Right cardiac atrium (tissue), 5 donors: ENCODE data around the gene PTPRN2. TPM values are rescaled to one million over a fixed set of nuclear protein-coding genes. Genes with fewer than 3 reads are reported as not detected.
"Not testable (repeated sequence)": the region's sequence is repeated elsewhere in the genome, so short reads cannot be mapped to it uniquely, and the experiment has no call there.

ENCODE experiments used
- ATAC-seq, 2 donors: fragments of 200-7000 bp; cut with Tn5 transposase; one replicate each; pipeline versions ENCODE4 v1.8.0 to v1.9.1; 2020; ENCODE audit warnings: moderate library complexity in 2 of 2, mild to moderate bottlenecking in 1 of 2
- DNase-seq, 3 donors: peaks; one replicate each; pipeline ENCODE4 v3.0.0-alpha.2; 2020
- H3K27ac ChIP-seq: one replicate; pipeline ENCODE4 v1.5.1; 2013; ENCODE audit warnings: mild to moderate bottlenecking, low read length, control low read depth, moderate library complexity
- H3K27me3 ChIP-seq: one replicate; pipeline ENCODE4 v1.6.1; 2013; ENCODE audit not compliant: control insufficient read depth, insufficient read depth
- H3K4me1 ChIP-seq: one replicate; pipeline ENCODE4 v1.6.1; 2013; ENCODE audit warnings: low read length; ENCODE audit not compliant: control insufficient read depth, insufficient read depth
- H3K4me3 ChIP-seq: one replicate; pipeline ENCODE4 v1.5.1; 2013; ENCODE audit warnings: low read length, control low read depth
- H3K9me3 ChIP-seq: one replicate; pipeline ENCODE4 v1.6.1; 2013; ENCODE audit warnings: low read length; ENCODE audit not compliant: control insufficient read depth
- WGBS: extraction: QIAGEN DNeasy Blood & Tissue Kit; methylation state at CpG from one replicate; pipeline ENCODE4 v1.1.7; 2013; 5-methylcytosine and 5-hydroxymethylcytosine counted together
- intact Hi-C, 4 donors: fragments of 100-400 bp; cut with DNase I; formaldehyde crosslinking; loops; one replicate each; pipeline versions ENCODE4 v1.11.0 to v1.14.0; 2022 to 2023
- polyA plus RNA-seq: library from polyadenylated mRNA; stranded (reverse); fragments of 200-250 nt; gene quantifications from one replicate; pipeline ENCODE4 v1.2.3, GENCODE V29; 2013
- total RNA-seq, 4 donors: library from RNA; stranded (reverse); fragmentation: NEBNext Ultra II Directional; extraction: Animal tissue kit (Norgen Biotek cat#: 25700); gene quantifications; one replicate each; pipeline ENCODE4 v1.2.1, GENCODE V29; 2021
- donor health status: healthy with polysubstance abuse.
- donor health status: DM: no; HTN: yes; CAD: no.
- donor health status: DM: no; HTN: no; CAD: no.
- donor health status: DM: no; HTN: yes; CAD: no; lungs with severe emphysema.
- donor health status: DM: yes; HTN: yes; CAD: no.

Gene PTPRN2
- total and polyA plus RNA-seq, 5 donors = 1.5 to 3.9 (median 1.9) TPM

DNA sequence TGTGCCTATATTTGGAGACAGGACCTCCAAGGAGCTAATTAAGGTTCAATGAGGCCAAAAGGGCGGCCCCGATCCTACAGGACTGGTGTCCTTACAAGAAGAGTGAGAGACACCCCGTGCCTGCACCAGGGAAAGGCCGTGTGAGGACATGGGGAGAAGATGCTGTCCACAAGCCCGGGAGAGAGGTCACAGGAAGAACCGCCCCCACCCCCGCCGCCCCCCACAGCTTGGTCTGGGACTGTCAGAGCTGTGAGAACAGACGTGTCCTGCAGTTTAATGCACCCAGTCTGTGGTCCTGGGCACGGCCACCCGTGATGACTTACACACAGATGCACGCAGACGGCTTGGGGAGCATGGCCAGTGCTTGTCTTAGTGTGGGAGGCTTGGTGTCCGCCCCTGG is 851.3 kb downstream of the PTPRN2 start:
- Histone ChIP-seq H3K4me3 (no peak overlapping the region), H3K4me1 (no peaks in the 10 kb centered on the region), H3K27ac (no peak overlapping the region), H3K27me3 (no peaks in the 10 kb centered on the region), H3K9me3 (no peaks in the 10 kb centered on the region)
- 82% methylated on average over 14 of the region's 14 CpGs for WGBS
- ATAC-seq (no peak), DNase-seq (peak in 1 of 3 donors; percentile 28)
- intact Hi-C loops = no loop called here

GRCh38 chr7:157735826-157736225 is 851.8 kb downstream of the PTPRN2 start:
- no peaks in the 10 kb centered on the region for H3K27me3 ChIP-seq
- ATAC-seq = no peak

DNA sequence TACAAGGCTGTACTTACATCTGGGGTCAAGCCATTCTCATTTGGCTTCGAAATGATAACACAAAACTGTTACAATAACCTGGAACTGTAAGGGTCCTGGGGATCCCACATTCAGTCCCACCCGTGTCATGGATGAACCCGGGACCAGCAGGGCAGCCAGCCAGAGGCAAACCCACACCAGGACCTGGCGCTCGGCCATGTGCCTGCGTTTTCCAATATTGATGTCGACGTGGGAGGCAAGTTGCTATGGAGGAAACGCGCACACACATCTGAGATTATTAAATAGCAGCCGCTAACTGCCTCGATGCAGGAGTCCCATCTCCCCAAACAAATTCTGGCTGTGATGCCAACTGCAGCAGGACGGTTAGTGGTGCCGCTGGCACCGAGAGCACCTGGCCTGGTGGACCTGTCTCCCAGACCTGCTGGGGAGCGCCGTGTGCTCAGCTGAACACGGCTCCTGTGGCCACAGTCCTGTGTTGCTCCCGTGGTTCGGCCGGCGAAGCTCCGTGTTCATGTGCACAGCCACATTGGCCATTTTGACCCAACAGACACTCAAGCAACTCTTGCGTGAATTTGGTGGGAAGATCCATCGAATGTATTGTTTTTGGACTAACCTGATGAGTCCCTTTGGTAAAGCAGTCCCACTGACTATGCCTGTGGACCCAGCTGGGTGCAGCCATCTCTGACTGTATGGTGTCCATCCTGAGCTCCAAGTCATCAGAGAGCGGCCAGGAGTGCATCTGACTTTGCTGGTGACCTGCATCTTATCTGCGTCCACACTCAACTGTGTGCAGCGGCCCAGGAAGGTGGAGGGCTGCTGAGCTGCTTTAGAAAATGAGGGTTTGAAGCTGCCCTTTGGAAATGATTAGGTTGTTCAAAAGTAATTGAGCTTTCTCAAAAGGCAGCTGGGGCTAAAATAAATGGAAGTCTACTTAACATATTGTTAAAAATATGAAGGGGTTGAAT is 852.7 kb downstream of the PTPRN2 start:
- ATAC-seq (no peak), DNase-seq (peak in 1 of 3 donors; percentile 33)
- H3K4me3 ChIP-seq = no peak overlapping the region
- intact Hi-C loops = no loop called here
- H3K27me3 ChIP-seq = no peaks in the 10 kb centered on the region
- H3K9me3 ChIP-seq = no peaks in the 10 kb centered on the region
- no peaks in the 10 kb centered on the region for H3K4me1 ChIP-seq
- H3K27ac ChIP-seq = no peak overlapping the region
- 82% methylated on average over 28 of the region's 28 CpGs for WGBS

More at GRCh38 chr7:157735826-157736225, 851.8 kb downstream of the PTPRN2 start:
- Histone ChIP-seq H3K9me3 (no peaks in the 10 kb centered on the region), H3K27ac (no peak overlapping the region), H3K4me1 (no peaks in the 10 kb centered on the region), H3K4me3 (no peak overlapping the region)
- intact Hi-C loops = no loop called here
- 88% methylated on average over 14 of the region's 14 CpGs for WGBS
- DNase-seq = peak in 1 of 3 donors; percentile 27

DNA sequence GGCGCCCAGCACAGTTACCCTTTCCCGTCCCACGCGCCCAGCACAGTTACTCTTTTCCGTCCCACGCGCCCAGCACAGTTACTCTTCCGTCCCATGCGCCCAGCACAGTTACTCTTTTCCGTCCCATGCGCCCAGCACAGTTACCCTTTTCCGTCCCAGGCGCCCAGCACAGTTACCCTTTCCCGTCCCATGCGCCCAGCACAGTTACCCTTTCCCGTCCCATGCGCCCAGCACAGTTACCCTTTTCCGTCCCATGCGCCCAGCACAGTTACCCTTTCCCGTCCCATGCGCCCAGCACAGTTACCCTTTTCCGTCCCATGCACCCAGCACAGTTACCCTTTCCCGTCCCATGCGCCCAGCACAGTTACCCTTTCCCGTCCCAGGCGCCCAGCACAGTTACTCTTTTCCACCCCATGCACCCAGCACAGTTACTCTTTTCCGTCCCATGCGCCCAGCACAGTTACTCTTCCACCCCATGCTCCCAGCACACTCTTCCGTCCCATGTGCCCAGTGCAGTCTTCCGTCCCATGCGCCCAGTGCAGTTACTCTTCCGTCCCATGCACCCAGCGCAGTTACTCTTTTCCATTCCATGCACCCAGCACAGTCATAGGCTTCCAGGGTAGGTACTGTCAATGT is 853.7 kb downstream of the PTPRN2 start:
- DNase-seq, ATAC-seq, H3K27me3 ChIP-seq, H3K4me3 ChIP-seq, H3K27ac ChIP-seq, H3K4me1 ChIP-seq, intact Hi-C loops, H3K9me3 ChIP-seq: not testable (repeated sequence)
- WGBS = 86% methylated on average over 21 of the region's 33 CpGs

DNA sequence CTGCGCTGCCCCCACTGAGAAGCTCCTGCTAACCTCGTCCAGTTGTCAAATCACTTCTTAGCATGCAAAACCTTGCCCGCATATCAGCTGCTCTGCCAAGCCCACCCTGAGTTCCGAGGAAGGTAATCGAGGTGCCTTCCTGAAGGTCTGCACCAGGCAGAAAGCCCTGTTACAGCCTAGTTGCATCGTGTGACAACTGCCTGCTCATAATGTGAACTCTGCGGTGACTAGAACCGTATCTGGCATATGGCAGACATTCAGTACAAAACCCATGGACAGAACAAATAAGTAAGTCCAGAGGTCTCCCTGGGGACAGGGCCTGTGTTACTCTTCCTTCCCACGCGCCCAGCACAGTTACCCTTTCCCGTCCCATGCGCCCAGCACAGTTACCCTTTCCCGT is 856.5 kb downstream of the PTPRN2 start:
- DNase-seq (no peak), ATAC-seq (no peak)
- 71% methylated on average over 13 of the region's 13 CpGs for WGBS
- intact Hi-C loops = no loop called here
- Histone ChIP-seq H3K4me3 (no peak overlapping the region), H3K27me3 (no peaks in the 10 kb centered on the region), H3K4me1 (no peaks in the 10 kb centered on the region), H3K9me3 (no peaks in the 10 kb centered on the region), H3K27ac (no peak overlapping the region)

DNA sequence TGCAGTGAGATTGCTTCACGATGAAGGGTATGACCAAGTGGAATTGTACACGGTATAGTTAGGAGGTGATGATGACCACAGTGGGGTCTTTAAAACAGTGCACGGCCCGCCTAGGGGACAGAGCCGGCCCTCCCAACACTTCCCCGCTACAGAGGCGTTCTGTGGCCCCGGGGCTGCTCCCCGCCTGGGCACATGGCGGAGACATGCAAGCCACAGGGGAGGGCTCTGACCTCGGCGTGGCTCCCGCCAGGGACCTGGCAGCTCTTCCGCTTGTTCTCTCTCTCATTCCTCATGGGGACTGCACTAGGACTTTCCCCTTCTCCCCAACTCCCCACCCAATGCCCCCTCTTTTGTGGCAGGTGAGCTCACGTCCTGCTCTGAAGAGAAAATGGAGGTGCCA is 857.0 kb downstream of the PTPRN2 start:
- 68% methylated on average over 15 of the region's 15 CpGs for WGBS
- Histone ChIP-seq H3K4me1 (no peaks in the 10 kb centered on the region), H3K4me3 (no peak overlapping the region), H3K9me3 (no peaks in the 10 kb centered on the region), H3K27me3 (no peaks in the 10 kb centered on the region), H3K27ac (no peak overlapping the region)
- intact Hi-C loops = no loop called here
- DNase-seq (no peak), ATAC-seq (no peak)

GRCh38 chr7:157729566-157729965 is 858.1 kb downstream of the PTPRN2 start:
- DNase-seq (no peak), ATAC-seq (no peak)
- no peaks in the 10 kb centered on the region for H3K9me3 ChIP-seq
- H3K4me1 ChIP-seq = no peaks in the 10 kb centered on the region
- H3K27me3 ChIP-seq = no peaks in the 10 kb centered on the region
- no peak overlapping the region for H3K27ac ChIP-seq
- intact Hi-C loops = no loop called here
- H3K4me3 ChIP-seq = no peak overlapping the region
- WGBS = 75% methylated on average over 11 of the region's 11 CpGs

DNA sequence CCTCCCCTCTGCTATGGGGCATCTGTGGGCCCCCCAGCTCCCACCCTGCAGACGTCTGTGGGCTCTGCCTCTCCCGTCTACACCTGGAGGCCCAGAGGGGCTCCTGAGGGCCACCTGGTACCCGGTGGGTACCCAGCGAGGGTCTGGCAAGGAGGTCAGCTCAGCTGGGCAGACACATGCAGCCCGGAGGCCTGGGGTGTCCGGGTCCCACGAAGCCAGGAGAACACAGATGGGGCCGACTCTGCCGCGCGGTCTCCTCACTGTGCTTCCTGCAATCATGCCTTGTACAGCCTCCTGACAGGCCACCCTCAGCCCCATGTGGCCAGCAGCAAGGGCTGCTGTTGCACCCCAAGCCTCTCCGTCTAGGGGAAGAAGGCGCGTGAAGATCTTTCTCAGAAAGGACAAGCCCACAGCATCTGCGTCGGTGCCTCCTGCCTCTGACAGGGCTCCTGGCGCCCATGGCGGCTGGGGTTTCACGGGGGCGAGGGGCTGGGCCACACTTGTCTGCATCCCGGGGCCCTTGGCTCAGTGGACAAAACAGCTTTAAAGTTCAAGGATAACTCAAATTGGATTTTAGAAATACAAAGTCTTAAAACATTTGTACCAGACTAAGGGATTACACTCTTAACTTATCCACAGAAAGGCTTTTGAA is 859.5 kb downstream of the PTPRN2 start:
- DNase-seq = no peak
- no peaks in the 10 kb centered on the region for H3K27me3 ChIP-seq
- H3K4me3 ChIP-seq = no peak overlapping the region
- 73% methylated on average over 21 of the region's 21 CpGs for WGBS
- no peak overlapping the region for H3K27ac ChIP-seq
- no peaks in the 10 kb centered on the region for H3K9me3 ChIP-seq
- intact Hi-C loops = no loop called here
- peak in 1 of 2 donors; percentile 26 for ATAC-seq
- H3K4me1 ChIP-seq = no peaks in the 10 kb centered on the region

- 87% methylated on average over 9 of the region's 9 CpGs for WGBS
- intact Hi-C loops = no loop called here
- DNase-seq (no peak), ATAC-seq (no peak)
- no peaks in the 10 kb centered on the region for H3K4me1 ChIP-seq
- no peak overlapping the region for H3K27ac ChIP-seq
- no peaks in the 10 kb centered on the region for H3K9me3 ChIP-seq
- H3K4me3 ChIP-seq = no peak overlapping the region
- H3K27me3 ChIP-seq = no peaks in the 10 kb centered on the region
These were observed 860.9 kb downstream of the PTPRN2 start for GRCh38 chr7:157726764-157727163.

- H3K9me3 ChIP-seq, H3K4me3 ChIP-seq, H3K27me3 ChIP-seq, H3K4me1 ChIP-seq, H3K27ac ChIP-seq, ATAC-seq, intact Hi-C loops, DNase-seq: not testable (repeated sequence)
- 69% methylated on average over 10 of the region's 10 CpGs for WGBS
These were observed 862.3 kb downstream of the PTPRN2 start for GRCh38 chr7:157725312-157725711.

GRCh38 chr7:157723205-157723604 is 864.4 kb downstream of the PTPRN2 start:
- intact Hi-C loops = no loop called here
- WGBS = 72% methylated on average over 10 of the region's 10 CpGs
- DNase-seq (peak in 1 of 3 donors; percentile 53), ATAC-seq (no peak)
- Histone ChIP-seq H3K9me3 (no peaks in the 10 kb centered on the region), H3K4me3 (no peak overlapping the region), H3K27ac (no peak overlapping the region), H3K4me1 (no peaks in the 10 kb centered on the region), H3K27me3 (no peaks in the 10 kb centered on the region)
